ENCODE measurements around the gene KRTAP10-4. TPM values are rescaled to one million over a fixed set of nuclear protein-coding genes. Genes with fewer than 3 reads are reported as not detected.
"Not testable (repeated sequence)": the region's sequence is repeated elsewhere in the genome, so short reads cannot be mapped to it uniquely, and the experiment has no call there.

Gene KRTAP10-4
- not detected in 2 replicates for total RNA-seq
- not detected in 2 replicates for polyA plus RNA-seq
- not detected in 2 replicates for polyA plus RNA-seq (2011; cell fraction: cytosol; rRNA removed)
- not detected in 2 replicates for polyA plus RNA-seq (2011; cell fraction: nucleus; rRNA removed)
- not detected in 2 replicates for polyA plus RNA-seq (2012)
- polyA minus RNA-seq, result not detected in 2 replicates
- not detected for polyA minus RNA-seq (2011; cell fraction: cytosol; rRNA and poly(A)+ RNA removed)
- not detected in 2 replicates for polyA minus RNA-seq (2011; cell fraction: nucleus; rRNA and poly(A)+ RNA removed)
- Bru-seq, nascent RNA, result not detected
- percentile 2 among the genes with signal in this experiment for BruChase-seq, experiment 1, labeled RNA remaining after a 6-hour chase
- BruChase-seq, experiment 2, labeled RNA remaining after a 2-hour chase, result percentile 4 among the genes with signal in this experiment
- long read RNA-seq, result 0 reads

GRCh38 chr21:44573630-44574456, at the start of gene KRTAP10-4:
KRTAP10-4 (plus strand) TSS chr21:44573729; CDS start chr21:44573759, 30 bp downstream.
- H3K4me3 ChIP-seq (replicated peaks in 1 of 3; ENCODE audit: insufficient read depth in 1 of 3, low read depth in 1 of 3, low read length in 3 of 3); BruUV-seq (replicated peaks); H3K27ac ChIP-seq (ENCODE audit: insufficient read depth, low read depth, low read length); H4K20me1 ChIP-seq (replicated peaks; ENCODE audit: control insufficient read depth, extremely low read depth, insufficient read depth, low read length); H3K4me2 ChIP-seq (ENCODE audit: insufficient read depth, low read length); dilution Hi-C loops (cut with MboI; ENCODE audit: extremely low pct_ligation_motif_present, low sequenced_read_pairs); H3K79me2 ChIP-seq (ENCODE audit: control insufficient read depth, insufficient read depth, low read length); FAIRE-seq; H3K9me1 ChIP-seq (replicated peaks; ENCODE audit: control insufficient read depth, extremely low read depth, insufficient read depth, low read length); H3K9me3 ChIP-seq (replicated peaks; ENCODE audit: control insufficient read depth, insufficient read depth, low read length); H3K4me1 ChIP-seq (ENCODE audit: control insufficient read depth, extremely low read depth, insufficient read depth, low read length); H2AFZ ChIP-seq (ENCODE audit: low read depth, low read length); H3K36me3 ChIP-seq (ENCODE audit: control insufficient read depth in 2 of 2, extremely low read depth in 1 of 2, insufficient read depth in 2 of 2, low read length in 2 of 2); DNase-seq (ENCODE audit: low read depth, low spot score); H3K9ac ChIP-seq (replicated peaks; ENCODE audit: extremely low read depth, insufficient read depth, low read length); POLR2A ChIA-PET; H3K27me3 ChIP-seq (ENCODE audit: control insufficient read depth in 2 of 2, insufficient read depth in 2 of 2, low read length in 2 of 2); intact Hi-C loops (cut with micrococcal nuclease): not testable (repeated sequence)
- CTCF ChIA-PET, result interaction anchor here (0.7 to 1.3 kb wide), 2 partner anchors 18 to 220 kb away, joined by 3 to 4 read pairs; partner anchors contain the start of gene KRTAP10-6

DNA sequence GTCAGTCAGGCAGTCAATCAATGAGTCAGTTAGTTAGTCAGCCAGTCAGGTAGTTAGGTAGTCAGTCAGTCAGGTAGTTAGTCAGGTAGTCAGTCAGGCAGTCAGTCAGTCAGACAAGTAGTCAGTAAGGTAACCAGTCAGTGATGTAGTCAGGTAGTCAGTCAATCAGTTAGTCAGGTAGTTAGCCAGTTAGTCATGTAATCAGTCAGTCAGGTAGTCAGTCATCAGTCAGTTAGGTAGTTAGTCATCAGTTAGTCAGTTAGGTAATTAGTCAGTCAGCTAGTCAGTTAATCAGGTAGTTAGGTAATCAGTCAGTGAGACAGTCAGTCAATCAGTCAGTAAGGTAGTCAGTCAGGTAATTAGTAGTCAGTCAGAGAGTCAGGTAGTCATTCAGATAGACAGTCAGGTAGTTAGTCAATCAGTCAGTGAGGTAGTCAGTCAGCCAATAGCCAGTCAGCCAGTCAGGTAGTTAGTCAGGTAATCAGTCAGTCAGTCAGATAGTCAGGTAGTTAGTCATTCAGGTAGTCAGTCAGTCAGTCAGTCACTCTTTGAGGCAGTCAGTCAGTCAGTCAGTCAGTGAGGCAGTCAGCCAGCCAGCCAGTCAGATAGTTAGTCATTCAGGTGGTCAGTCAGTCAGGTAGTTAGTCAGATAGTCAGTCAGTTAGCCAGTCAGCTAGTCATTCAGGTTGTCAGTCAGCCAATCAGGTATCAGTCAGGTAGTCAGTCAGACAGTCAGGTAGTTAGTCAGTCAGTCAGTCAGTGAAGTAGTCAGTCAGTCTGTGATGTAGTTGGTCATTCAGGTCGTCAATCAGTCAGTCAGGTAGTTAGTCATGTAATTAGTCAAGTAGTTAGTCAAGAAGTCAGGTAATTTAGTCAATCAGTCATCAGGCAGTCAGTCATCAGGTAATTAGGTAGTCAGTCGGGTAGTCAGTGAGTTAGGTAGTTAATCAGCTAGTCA, 48.8 kb upstream of the KRTAP10-4 start:
- DNase-seq (ENCODE audit: low read depth, low spot score) (no peak), FAIRE-seq (no peak)
- no peaks in the 10 kb centered on the region for H3K36me3 ChIP-seq (ENCODE audit: control insufficient read depth in 2 of 2, extremely low read depth in 1 of 2, insufficient read depth in 2 of 2, low read length in 2 of 2)
- H3K27ac ChIP-seq (ENCODE audit: insufficient read depth, low read depth, low read length), result no peak overlapping the region
- H2AFZ ChIP-seq (ENCODE audit: low read depth, low read length), result no peak overlapping the region
- no peaks in the 10 kb centered on the region for H4K20me1 ChIP-seq (replicated peaks; ENCODE audit: control insufficient read depth, extremely low read depth, insufficient read depth, low read length)
- no peak overlapping the region for H3K9ac ChIP-seq (replicated peaks; ENCODE audit: extremely low read depth, insufficient read depth, low read length)
- no peaks in the 10 kb centered on the region for H3K9me1 ChIP-seq (replicated peaks; ENCODE audit: control insufficient read depth, extremely low read depth, insufficient read depth, low read length)
- no peak overlapping the region for H3K4me2 ChIP-seq (ENCODE audit: insufficient read depth, low read length)
- H3K27me3 ChIP-seq (ENCODE audit: control insufficient read depth in 2 of 2, insufficient read depth in 2 of 2, low read length in 2 of 2), result no peaks in the 10 kb centered on the region
- no peak for TF ChIP-seq MAX (IDR thresholded peaks at IDR 0.05; ENCODE audit: insufficient read depth, insufficient read length)
- TF ChIP-seq GATA2 (IDR thresholded peaks at IDR 0.05; ENCODE audit: insufficient read depth, insufficient read length, low read depth, low read length), result no peak
- TF ChIP-seq FOS (IDR thresholded peaks at IDR 0.05; ENCODE audit: borderline replicate concordance, insufficient read depth, low read length), result no peak
- no peak for TF ChIP-seq POLR2AphosphoS5 (IDR thresholded peaks at IDR 0.05; ENCODE audit: insufficient read depth, low read depth, low read length)
- no peak for TF ChIP-seq JUN (IDR thresholded peaks at IDR 0.05; ENCODE audit: borderline replicate concordance, insufficient read depth, insufficient read length, low read depth)
- no peak for TF ChIP-seq POLR2A (IDR thresholded peaks at IDR 0.05; ENCODE audit: low read depth, low read length)
- no peak for TF ChIP-seq MYC (IDR thresholded peaks at IDR 0.05; ENCODE audit: low read depth, low read length)
- intact Hi-C loops (cut with micrococcal nuclease), result no loop called here
- no peaks in the 10 kb centered on the region for H3K4me1 ChIP-seq (ENCODE audit: control insufficient read depth, extremely low read depth, insufficient read depth, low read length)
- ChIA-PET CTCF (no interaction called here), POLR2A (no interaction called here)
- H3K9me3 ChIP-seq (replicated peaks; ENCODE audit: control insufficient read depth, insufficient read depth, low read length), result no peaks in the 10 kb centered on the region
- H3K79me2 ChIP-seq (ENCODE audit: control insufficient read depth, insufficient read depth, low read length), result no peaks in the 10 kb centered on the region
- H3K4me3 ChIP-seq (replicated peaks in 1 of 3; ENCODE audit: insufficient read depth in 1 of 3, low read depth in 1 of 3, low read length in 3 of 3), result no peak overlapping the region
- no TSS peak for BruUV-seq (replicated peaks)
- dilution Hi-C loops (cut with MboI; ENCODE audit: extremely low pct_ligation_motif_present, low sequenced_read_pairs), result no loop called here

All from endothelial cell of umbilical vein (primary cell).